GM12878 (cell line): ENCODE measurements around the gene RAI14. TPM values are rescaled to one million over a fixed set of nuclear protein-coding genes. Genes with fewer than 3 reads are reported as not detected.

Experiments used
- ATAC-seq: fragments of 200-7000 bp; cut with Tn5 transposase; 3 replicates; pipeline ENCODE4 v1.9.1; 2020; ENCODE audit warnings: mild to moderate bottlenecking, moderate library complexity
- BruUV-seq: library from RNA; stranded (reverse); fragments of 400-500 nt; replicated peaks from 2 replicates; lab custom pipeline; 2021; lab: Mats Ljungman, UMichigan
- CTCF ChIA-PET: fragments of 300-600 bp; sonication (Branson Sonifier 250); formaldehyde crosslinking; extraction: SDS; loops from one replicate; lab custom pipeline; 2021; ENCODE audit warnings: inconsistent platforms; lab: Yijun Ruan, JAX
- POLR2A ChIA-PET: fragments of 350-600 bp; formaldehyde crosslinking; extraction: SDS; loops from one replicate; lab custom pipeline; 2021; ENCODE audit warnings: inconsistent platforms; lab: Charles Lee
- RAD21 ChIA-PET: fragments of 300-600 bp; sonication (Branson Sonifier 250); formaldehyde crosslinking; loops from one replicate; lab custom pipeline; 2023; ENCODE audit warnings: antibody characterized with exemption; ENCODE audit not compliant: unreplicated experiment; lab: Charles Lee
- SMC1A ChIA-PET: fragments of 300-600 bp; sonication (Branson Sonifier 250); formaldehyde crosslinking; loops from one replicate; lab custom pipeline; 2023; ENCODE audit not compliant: unreplicated experiment, uncharacterized antibody; lab: Charles Lee
- DNase-seq: peaks from one replicate; pipeline ENCODE4 v3.0.0-alpha.2; 2011; ENCODE audit warnings: low read depth, low spot score
- FAIRE-seq: peaks from 3 replicates; lab custom pipeline; 2011; peaks lifted over from hg19 to GRCh38; lab: Jason Lieb, UNC
- H2AFZ ChIP-seq: 2 replicates; pipeline ENCODE4 v1.6.0; 2011; ENCODE audit warnings: low read depth, low read length, control low read depth; ENCODE audit not compliant: control insufficient read depth
- H3K27ac ChIP-seq: 2 replicates; pipeline ENCODE4 v1.5.1; 2011; ENCODE audit warnings: control low read depth; ENCODE audit not compliant: control insufficient read depth, insufficient read depth
- H3K27me3 ChIP-seq, 2 experiments: replicated peaks in 1 of 2; 2 replicates each; pipeline versions ENCODE4 v1.6.0 to v1.6.1; 2011; ENCODE audit warnings: low read length in 1 of 2; ENCODE audit not compliant: control insufficient read depth in 2 of 2, insufficient read depth in 2 of 2
- H3K36me3 ChIP-seq, 2 experiments: 2 replicates each; pipeline ENCODE4 v1.5.1; 2011; ENCODE audit warnings: low read length in 1 of 2; ENCODE audit not compliant: control insufficient read depth in 2 of 2, insufficient read depth in 2 of 2
- H3K4me1 ChIP-seq: 2 replicates; pipeline ENCODE4 v1.6.1; 2011; ENCODE audit warnings: mild to moderate bottlenecking, low read length, moderate library complexity, mixed read lengths; ENCODE audit not compliant: control insufficient read depth, insufficient read depth
- H3K4me2 ChIP-seq: 2 replicates; pipeline ENCODE4 v1.6.0; 2011; ENCODE audit warnings: control low read depth; ENCODE audit not compliant: control insufficient read depth, insufficient read depth
- H3K4me3 ChIP-seq: fragments of 200-600 bp; sonication (generic); 2 replicates; pipeline ENCODE4 v1.5.1; 2016
- H3K79me2 ChIP-seq: 2 replicates; pipeline ENCODE4 v1.6.0; 2011; ENCODE audit warnings: low read length; ENCODE audit not compliant: control insufficient read depth, insufficient read depth
- H3K9ac ChIP-seq: 2 replicates; pipeline ENCODE4 v1.8.0; 2011; ENCODE audit warnings: low read length, control low read depth, mixed read lengths; ENCODE audit not compliant: control insufficient read depth, insufficient read depth
- H3K9me3 ChIP-seq: replicated peaks from 3 replicates; pipeline ENCODE4 v1.5.1; 2011; ENCODE audit warnings: mild to moderate bottlenecking, low read length; ENCODE audit not compliant: control insufficient read depth, insufficient read depth
- H4K20me1 ChIP-seq: 2 replicates; pipeline ENCODE4 v1.6.0; 2011; ENCODE audit not compliant: control insufficient read depth, insufficient read depth
- BCLAF1 ChIP-seq: fragments of 450-650 bp; IDR thresholded peaks from 2 replicates; pipeline ENCODE4 v1.6.1; 2017; ENCODE audit warnings: antibody characterized with exemption, mild to moderate bottlenecking, moderate library complexity
- CHD4 ChIP-seq: fragments of 200-600 bp; sonication (generic); IDR thresholded peaks from 2 replicates; pipeline ENCODE4 v1.6.1; 2016; ENCODE audit warnings: mild to moderate bottlenecking
- ETV6 ChIP-seq, 2 experiments: fragments of 450-650 bp in 1 of 2; IDR thresholded peaks in 1 of 2; conservative IDR thresholded peaks in 1 of 2; 2 replicates each; pipeline ENCODE4 v1.6.1; 2014; ENCODE audit warnings: antibody characterized with exemption in 1 of 2, borderline replicate concordance in 1 of 2, low read depth in 1 of 2, mild to moderate bottlenecking in 1 of 2, moderate library complexity in 1 of 2
- MLLT1 ChIP-seq: fragments of 450-650 bp; IDR thresholded peaks from 2 replicates; pipeline ENCODE4 v1.6.1; 2016; ENCODE audit warnings: mild to moderate bottlenecking
- PKNOX1 ChIP-seq: fragments of 450-650 bp; IDR thresholded peaks from 2 replicates; pipeline ENCODE4 v1.6.1; 2016; ENCODE audit warnings: mild to moderate bottlenecking
- POLR2AphosphoS2 ChIP-seq: IDR thresholded peaks from 2 replicates; pipeline ENCODE4 v1.6.1; 2011; ENCODE audit warnings: low read depth, mild to moderate bottlenecking, low read length, improper control_type of control experiment, moderate library complexity
- RFX5 ChIP-seq: IDR thresholded peaks from 2 replicates; pipeline ENCODE4 v1.6.1; 2011; ENCODE audit warnings: low read depth, low read length, improper control_type of control experiment
- SREBF2 ChIP-seq: IDR thresholded peaks from 2 replicates; pipeline ENCODE4 v1.6.1; 2012; ENCODE audit warnings: mild to moderate bottlenecking, low read length
- TBL1XR1 ChIP-seq: IDR thresholded peaks from 2 replicates; pipeline ENCODE4 v1.6.1; 2012; ENCODE audit warnings: low read depth, low read length, improper control_type of control experiment
- ZBTB40 ChIP-seq: fragments of 450-650 bp; IDR thresholded peaks from 2 replicates; pipeline ENCODE4 v1.6.1; 2016; ENCODE audit warnings: mild to moderate bottlenecking, moderate library complexity, borderline replicate concordance
- ZNF622 ChIP-seq: fragments of 450-650 bp; IDR thresholded peaks from 2 replicates; pipeline ENCODE4 v1.6.1; 2017; ENCODE audit warnings: mild to moderate bottlenecking, inconsistent platforms
- WGBS: methylation state at CpG from one replicate; pipeline ENCODE4 v1.1.6; 2016; ENCODE audit warnings: low lambda C conversion rate; ENCODE audit not compliant: insufficient replicate concordance, insufficient coverage; ENCODE audit errors: missing lambda C conversion rate; 5-methylcytosine and 5-hydroxymethylcytosine counted together
- in situ Hi-C: fragments of 300-500 bp; cut with MboI; formaldehyde crosslinking; loops from 9 replicates; pipeline ENCODE4 v1.14.3; 2018; ENCODE audit warnings: mixed read lengths
- intact Hi-C: fragments of 100-400 bp; cut with micrococcal nuclease; formaldehyde crosslinking; loops from one replicate; pipeline ENCODE4 v1.14.2; 2022; ENCODE audit not compliant: unreplicated experiment
- polyA plus RNA-seq, 11 experiments: library from polyadenylated mRNA; depleted of rRNA in 4 of 11; unstranded in 6 of 11; stranded (reverse) in 5 of 11; fragments of >200 nt; fragmentation: Nextera tagmentation in 4 of 11; fragmentation: Illumina TruSeq in 1 of 11; extraction: Ambion mirVana in 4 of 11; extraction: Trizol in 1 of 11; gene quantifications; 1 replicate in 1 of 11; 2 replicates in 10 of 11; pipeline versions ENCODE4 v1.2.1 to v1.2.3, GENCODE V29; 2011 to 2016; ENCODE audit warnings: inconsistent platforms in 2 of 11, missing spikeins in 2 of 11, low read depth in 1 of 11
- total RNA-seq, 4 experiments: library from RNA; depleted of rRNA in 3 of 4; stranded (reverse); fragments of >200 nt in 3 of 4; fragmentation: Illumina TruSeq in 1 of 4; extraction: Trizol in 1 of 4; gene quantifications; 2 replicates each; pipeline versions ENCODE4 v1.2.1 to v1.2.3, GENCODE V29; 2013 to 2021

Gene RAI14
- total and polyA plus RNA-seq, 10 of the 15 experiments (the other 5 are each of a cell fraction or from before 2014, with no cell fraction given), result 0.18 to 4.6 (median 1.9) TPM

- H3K9me3 ChIP-seq, result no peaks in the 10 kb centered on the region
- BruUV-seq, result no TSS peak
- CTCF ChIA-PET, result no interaction called here
- DNase-seq (no peak), FAIRE-seq (no peak), ATAC-seq (no peak)
- H3K27me3 ChIP-seq, result peaks cover 0 to under 1% of the 10 kb centered on the region in 2 experiments; a peak in 2 of 4 replicates
- no peak overlapping the region for H3K4me3 ChIP-seq
- no peaks in the 10 kb centered on the region for H4K20me1 ChIP-seq
- H3K9ac ChIP-seq, result no peak overlapping the region
- no peak overlapping the region for H3K4me2 ChIP-seq
- RAD21 ChIA-PET, result no interaction called here
- POLR2A ChIA-PET, result no interaction called here
- in situ Hi-C loops, result no loop called here
- TF ChIP-seq TBL1XR1 (no peak), POLR2AphosphoS2 (no peak), ETV6 (conservative IDR thresholded peaks at IDR 0.05 in 1 of 2, IDR thresholded peaks at IDR 0.05 in 1 of 2; ENCODE audit: borderline replicate concordance in 1 of 2, low read depth in 1 of 2) (no peak), MLLT1 (no peak), ZBTB40 (no peak), CHD4 (no peak), BCLAF1 (no peak), SREBF2 (no peak), RFX5 (no peak), ZNF622 (no peak), PKNOX1 (no peak)
- WGBS, result 0% methylated on average over 1 of the region's 1 CpG
- no peak overlapping the region for H2AFZ ChIP-seq
- intact Hi-C loops, result no loop called here
- no peaks in the 10 kb centered on the region for H3K79me2 ChIP-seq
- no peaks in the 10 kb centered on the region for H3K4me1 ChIP-seq
- SMC1A ChIA-PET, result no interaction called here
- H3K36me3 ChIP-seq, result no peaks in the 10 kb centered on the region
- no peak overlapping the region for H3K27ac ChIP-seq
Measured at GRCh38 chr5:34811706-34812105, 155.6 kb downstream of the RAI14 start.
